T-cell (primary cell): ENCODE measurements around the gene MMP25. TPM values are rescaled to one million over a fixed set of nuclear protein-coding genes. Genes with fewer than 3 reads are reported as not detected.
"Not testable (repeated sequence)": the region's sequence is repeated elsewhere in the genome, so short reads cannot be mapped to it uniquely, and the experiment has no call there.

ENCODE experiments used
- ATAC-seq, 4 experiments: fragments of 200-7000 bp in 3 of 4; fragments of 150-1000 bp in 1 of 4; cut with Tn5 transposase; replicated peaks in 1 of 4; 1 replicate in 3 of 4; 2 replicates in 1 of 4; pipeline ENCODE4 v1.10.0; 2021; ENCODE audit warnings: moderate library complexity in 3 of 4, mild to moderate bottlenecking in 2 of 4, moderate number of reproducible peaks in 1 of 4
- CTCF ChIA-PET, 2 donors: fragments of 300-600 bp; sonication (Branson Sonifier 250); formaldehyde crosslinking; loops; one replicate each; lab custom pipeline; 2022; ENCODE audit warnings: antibody characterized with exemption in 2 of 2; lab: Charles Lee
- POLR2A ChIA-PET, 2 donors: fragments of 300-600 bp; sonication (Branson Sonifier 250); formaldehyde crosslinking; loops; one replicate each; lab custom pipeline; 2022; ENCODE audit warnings: antibody characterized with exemption in 2 of 2; lab: Charles Lee
- DNase-seq, 35 experiments: peaks; one replicate each; pipeline versions ENCODE4 v3.0.0 to v3.0.0-alpha.2; 2013 to 2023
- H3K27ac ChIP-seq: one replicate; pipeline ENCODE4 v1.5.1; 2013; ENCODE audit warnings: low read length
- H3K27me3 ChIP-seq, 2 experiments: replicated peaks in 1 of 2; 1 replicate in 1 of 2; 2 replicates in 1 of 2; pipeline versions ENCODE4 v1.6.1 to v1.7.0; 2013; ENCODE audit warnings: low read length in 1 of 2, mixed read lengths in 1 of 2; ENCODE audit not compliant: control insufficient read depth in 2 of 2, insufficient read depth in 2 of 2; ENCODE audit errors: extremely low read depth in 1 of 2
- H3K36me3 ChIP-seq, 2 donors: 1 replicate in 1 of 2; 2 replicates in 1 of 2; pipeline versions ENCODE4 v1.6.1 to v1.7.0; 2013; ENCODE audit warnings: low read length in 1 of 2; ENCODE audit not compliant: control insufficient read depth in 2 of 2, insufficient read depth in 1 of 2; ENCODE audit errors: extremely low read depth in 1 of 2
- H3K4me1 ChIP-seq, 2 experiments: 1 replicate in 1 of 2; 2 replicates in 1 of 2; pipeline versions ENCODE4 v1.6.1 to v1.7.0; 2013; ENCODE audit warnings: low read length in 2 of 2, mixed read lengths in 1 of 2; ENCODE audit not compliant: insufficient read depth in 2 of 2, control insufficient read depth in 1 of 2; ENCODE audit errors: extremely low read depth in 1 of 2
- H3K4me3 ChIP-seq, 2 donors: 1 replicate in 1 of 2; 2 replicates in 1 of 2; pipeline versions ENCODE4 v1.5.1 to v1.7.0; 2013; ENCODE audit warnings: mild to moderate bottlenecking in 2 of 2, low read length in 1 of 2, moderate library complexity in 1 of 2; ENCODE audit not compliant: control insufficient read depth in 1 of 2; ENCODE audit errors: extremely low read depth in 1 of 2
- H3K9me3 ChIP-seq: 2 replicates; pipeline ENCODE4 v1.7.0; 2013
- H3K27ac Mint-ChIP-seq, 2 donors: one replicate each; pipeline ENCODE4 v1.8.0; 2020 to 2021; ENCODE audit warnings: mild to moderate bottlenecking in 2 of 2, mixed read lengths in 2 of 2
- H3K27me3 Mint-ChIP-seq, 2 donors: one replicate each; pipeline ENCODE4 v1.8.0; 2021 to 2022; ENCODE audit warnings: mixed read lengths in 2 of 2
- H3K36me3 Mint-ChIP-seq: one replicate; pipeline ENCODE4 v1.8.0; 2021; ENCODE audit warnings: mixed read lengths
- H3K4me1 Mint-ChIP-seq, 3 donors: one replicate each; pipeline ENCODE4 v1.8.0; 2020 to 2022; ENCODE audit warnings: mixed read lengths in 3 of 3, mild to moderate bottlenecking in 1 of 3
- H3K4me3 Mint-ChIP-seq, 3 donors: one replicate each; pipeline ENCODE4 v1.8.0; 2020 to 2022; ENCODE audit warnings: mild to moderate bottlenecking in 3 of 3, mixed read lengths in 3 of 3, moderate library complexity in 3 of 3
- H3K9me3 Mint-ChIP-seq, 3 donors: one replicate each; pipeline ENCODE4 v1.8.0; 2020 to 2022; ENCODE audit warnings: mixed read lengths in 3 of 3
- WGBS: methylation state at CpG from one replicate; pipeline ENCODE4 v1.1.5; 2013; ENCODE audit warnings: missing lambda C conversion rate; ENCODE audit not compliant: insufficient coverage; 5-methylcytosine and 5-hydroxymethylcytosine counted together
- total RNA-seq, 35 experiments: library from RNA in 6 of 35; stranded (reverse) in 6 of 35; fragments of 120-200 nt in 1 of 35; gene quantifications; one replicate each; pipeline versions ENCODE4 v1.2.1 to v1.2.4 and lab custom pipeline; 2013 to 2026

The MMP25 gene
- total RNA-seq, 5 donors from 2014 or later (not counting 1 experiment from before 2014, with no cell fraction given): 1.6 to 9.6 (median 4.1) TPM

GRCh38 chr16:3054965-3055733 is 8.8 kb downstream of the MMP25 start:
- Histone ChIP-seq H3K4me1 (peaks cover 13 to 56% of the 10 kb centered on the region in 2 experiments), H3K27ac (peak overlapping the region; percentile 11), H3K27me3 (peaks cover 0 to 2% of the 10 kb centered on the region in 2 experiments), H3K36me3 (peaks cover 5 to 7% of the 10 kb centered on the region in 2 donors), H3K4me3 (no peak overlapping the region), H3K9me3 (no peaks in the 10 kb centered on the region)
- H3K27ac Mint-ChIP-seq: peak overlapping the region; percentile 84 to 93
- H3K4me1 Mint-ChIP-seq: peaks cover 41 to 60% (median 50%) of the 10 kb centered on the region in 3 donors
- no peaks in the 10 kb centered on the region for H3K27me3 Mint-ChIP-seq
- ChIA-PET CTCF (no interaction called here), POLR2A (no interaction called here)
- H3K36me3 Mint-ChIP-seq: peaks cover 13% of the 10 kb centered on the region
- WGBS: 58% methylated on average over 14 of the region's 17 CpGs
- no peaks in the 10 kb centered on the region for H3K9me3 Mint-ChIP-seq
- H3K4me3 Mint-ChIP-seq: peak overlapping the region; percentile 37 to 88 (median 39)
- DNase-seq: peak in 1 of 35 experiments; percentile 40
- ATAC-seq: peak in 1 of 4 experiments; percentile 17

- H3K4me1 ChIP-seq: peaks cover 13 to 61% of the 10 kb centered on the region in 2 experiments
- CTCF ChIA-PET, POLR2A ChIA-PET, DNase-seq, H3K27me3 Mint-ChIP-seq, H3K36me3 ChIP-seq, H3K9me3 Mint-ChIP-seq, H3K4me3 ChIP-seq, H3K27me3 ChIP-seq, H3K9me3 ChIP-seq, ATAC-seq: not testable (repeated sequence)
- Mint-ChIP-seq H3K27ac (peak overlapping the region; percentile 84 to 93), H3K4me1 (peaks cover 43 to 62% (median 49%) of the 10 kb centered on the region in 3 donors), H3K36me3 (peaks cover 13% of the 10 kb centered on the region), H3K4me3 (peak overlapping the region; percentile 24 to 88 (median 37))
- peak overlapping the region; percentile 11 for H3K27ac ChIP-seq
- WGBS: 97% methylated on average over 8 of the region's 9 CpGs
Observed at GRCh38 chr16:3055734-3056115, 9.4 kb downstream of the MMP25 start.

- Histone ChIP-seq H3K27me3 (no peaks in the 10 kb centered on the region), H3K4me3 (no peak overlapping the region), H3K36me3 (peaks cover 5 to 7% of the 10 kb centered on the region in 2 donors), H3K27ac (peak overlapping the region; percentile 6), H3K4me1 (peaks cover 13 to 63% of the 10 kb centered on the region in 2 experiments), H3K9me3 (no peaks in the 10 kb centered on the region)
- Mint-ChIP-seq H3K36me3 (peaks cover 13% of the 10 kb centered on the region), H3K27me3 (no peaks in the 10 kb centered on the region), H3K4me1 (peaks cover 40 to 57% (median 46%) of the 10 kb centered on the region in 3 donors), H3K27ac (peak overlapping the region; percentile 68 to 83), H3K4me3 (peak overlapping the region; percentile 42 to 88 (median 52)), H3K9me3 (no peaks in the 10 kb centered on the region)
- WGBS: 90% methylated on average over 8 of the region's 19 CpGs
- CTCF ChIA-PET: interaction anchor here in 1 of 2 donors (0.8 kb wide), 1 partner anchor 45 kb away, joined by 3 read pairs; no protein-coding TSS in a partner anchor
- DNase-seq (no peak), ATAC-seq (no peak)
- POLR2A ChIA-PET: interaction anchor here in 1 of 2 donors (0.6 kb wide), 1 partner anchor 627 kb away, joined by 4 read pairs; no protein-coding TSS in a partner anchor
Observed at GRCh38 chr16:3056336-3057180, 10.2 kb downstream of the MMP25 start.

- peaks cover 13 to 63% of the 10 kb centered on the region in 2 experiments for H3K4me1 ChIP-seq
- peaks cover 5 to 7% of the 10 kb centered on the region in 2 donors for H3K36me3 ChIP-seq
- no peaks in the 10 kb centered on the region for H3K27me3 ChIP-seq
- ChIA-PET CTCF (interaction anchor here in 1 of 2 donors (2.9 kb wide), 1 partner anchor 71 kb away, joined by 39 read pairs; no protein-coding TSS in a partner anchor), POLR2A (no interaction called here)
- Mint-ChIP-seq H3K27ac (peak overlapping the region; percentile 68 to 83), H3K36me3 (peaks cover 13% of the 10 kb centered on the region), H3K27me3 (no peaks in the 10 kb centered on the region), H3K9me3 (no peaks in the 10 kb centered on the region), H3K4me1 (peaks cover 42 to 59% (median 45%) of the 10 kb centered on the region in 3 donors), H3K4me3 (peak overlapping the region; percentile 42 to 88 (median 52))
- H3K4me3 ChIP-seq: peak overlapping the region in 1 of 2 donors; percentile 91
- no peaks in the 10 kb centered on the region for H3K9me3 ChIP-seq
- DNase-seq (no peak), ATAC-seq (no peak)
- WGBS: 71% methylated on average over 8 of the region's 22 CpGs
- H3K27ac ChIP-seq: no peak overlapping the region
Observed at GRCh38 chr16:3057181-3058138, 11.1 kb downstream of the MMP25 start.

- WGBS: 8% methylated on average over 72 of the region's 77 CpGs
- CTCF ChIA-PET: interaction anchor here (0.6 to 2.9 kb wide), 13 partner anchors 16 to 451 kb away, joined by 3 to 39 read pairs (median 4); partner anchors contain the start of gene ZNF213 (in 1 of the 2)
- peaks cover 13 to 59% of the 10 kb centered on the region in 2 experiments for H3K4me1 ChIP-seq
- no peaks in the 10 kb centered on the region for H3K9me3 ChIP-seq
- peak overlapping the region; percentile 74 for H3K27ac ChIP-seq
- Mint-ChIP-seq H3K36me3 (peaks cover 13% of the 10 kb centered on the region), H3K4me3 (peak overlapping the region; percentile 83 to 88 (median 87)), H3K27me3 (no peaks in the 10 kb centered on the region), H3K27ac (peak overlapping the region; percentile 75 to 83), H3K4me1 (peaks cover 49 to 67% (median 52%) of the 10 kb centered on the region in 3 donors), H3K9me3 (no peaks in the 10 kb centered on the region)
- DNase-seq (peak in 22 of 35 experiments; percentile 34 to 73 (median 46)), ATAC-seq (peak; percentile 58 to 65 (median 60))
- peaks cover 5 to 7% of the 10 kb centered on the region in 2 donors for H3K36me3 ChIP-seq
- peak overlapping the region; percentile 80 to 91 for H3K4me3 ChIP-seq
- no peaks in the 10 kb centered on the region for H3K27me3 ChIP-seq
- POLR2A ChIA-PET: interaction anchor here (0.6 to 0.8 kb wide), 3 partner anchors 71 to 151 kb away, joined by 3 to 7 read pairs (median 6); no protein-coding TSS in a partner anchor
Observed at GRCh38 chr16:3058139-3059030, 12.0 kb downstream of the MMP25 start.
